GM18951 (cell line): ENCODE results near the gene NFIX.

ENCODE experiments used
- POLR2A ChIP-seq: IDR thresholded peaks from 4 replicates; pipeline ENCODE4 v1.6.1; 2011; ENCODE audit warnings: mild to moderate bottlenecking; ENCODE audit not compliant: insufficient read length, insufficient read depth; ENCODE audit errors: extremely low read depth
- in situ Hi-C: fragments of 300-500 bp; cut with MboI; formaldehyde crosslinking; loops from one replicate; pipeline ENCODE4 v1.12.0; 2022; ENCODE audit warnings: low sequenced_read_pairs, mixed read lengths, inconsistent platforms; ENCODE audit not compliant: unreplicated experiment

NFIX gene

DNA sequence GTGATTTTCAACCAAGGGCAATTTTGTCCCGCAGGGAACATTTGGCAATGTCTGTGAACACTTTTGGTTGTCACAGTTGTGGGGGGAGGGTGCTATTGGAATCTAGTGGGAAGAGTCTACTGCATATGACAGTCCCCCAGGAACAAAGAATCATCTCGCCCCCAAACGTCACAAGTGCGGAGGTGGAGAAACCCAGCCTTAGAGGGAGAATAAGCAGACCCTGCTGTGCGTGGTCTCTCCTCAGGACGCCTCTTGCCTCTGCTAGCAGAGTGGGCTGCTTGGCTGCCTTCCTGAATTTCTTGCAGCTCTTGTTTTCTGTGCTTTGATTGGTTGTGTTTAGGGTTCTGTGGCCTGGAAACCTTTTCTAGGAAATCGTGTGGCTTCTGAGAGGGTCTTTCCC lies 42.5 kb downstream of the NFIX start:
- in situ Hi-C loops, result no loop called here
- TF ChIP-seq POLR2A, result no peak

DNA sequence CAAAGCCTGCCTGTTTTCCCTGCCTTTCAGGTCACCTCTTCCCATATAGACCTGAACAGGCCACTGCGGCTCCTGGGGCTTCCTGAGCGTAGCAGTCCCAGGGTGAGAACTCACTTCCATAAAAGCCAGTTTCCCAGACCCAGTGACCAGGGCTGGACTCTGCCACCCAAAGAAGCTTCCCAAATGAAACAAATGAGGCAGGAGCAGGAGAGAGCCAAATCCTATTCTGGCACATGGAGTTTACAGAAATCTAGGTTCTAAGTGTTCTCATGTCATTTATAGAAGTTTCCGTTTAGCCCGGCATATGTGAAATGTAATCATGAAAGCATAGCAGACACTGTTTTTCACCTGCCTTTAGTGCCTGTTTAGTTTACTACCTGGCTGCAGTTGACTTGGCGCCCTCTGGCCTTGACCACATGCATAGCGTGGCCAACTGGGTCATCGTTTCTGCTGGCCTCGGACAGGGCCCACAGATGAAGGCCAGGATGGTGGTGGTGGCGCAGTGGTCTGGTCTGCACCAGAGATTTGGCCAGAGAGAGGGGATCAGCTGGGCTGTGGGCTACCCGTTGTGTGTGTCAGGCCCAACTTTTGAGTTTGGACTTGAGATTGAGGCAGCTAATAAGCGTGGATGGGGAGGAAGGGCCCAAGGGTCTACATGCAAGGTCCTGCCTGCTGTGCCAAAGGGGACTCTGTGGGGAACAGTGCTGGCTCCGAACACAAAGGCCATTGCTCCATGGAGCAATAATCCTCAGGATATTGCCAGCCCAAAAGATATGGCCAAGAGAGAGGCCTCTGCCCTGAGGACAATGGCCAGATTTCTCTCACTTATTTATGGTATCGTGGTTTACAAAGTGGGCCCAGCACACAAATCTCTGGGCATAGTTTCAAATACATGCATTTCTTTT lies 43.3 kb downstream of the NFIX start:
- in situ Hi-C loops, result no loop called here
- no peak for TF ChIP-seq POLR2A

DNA sequence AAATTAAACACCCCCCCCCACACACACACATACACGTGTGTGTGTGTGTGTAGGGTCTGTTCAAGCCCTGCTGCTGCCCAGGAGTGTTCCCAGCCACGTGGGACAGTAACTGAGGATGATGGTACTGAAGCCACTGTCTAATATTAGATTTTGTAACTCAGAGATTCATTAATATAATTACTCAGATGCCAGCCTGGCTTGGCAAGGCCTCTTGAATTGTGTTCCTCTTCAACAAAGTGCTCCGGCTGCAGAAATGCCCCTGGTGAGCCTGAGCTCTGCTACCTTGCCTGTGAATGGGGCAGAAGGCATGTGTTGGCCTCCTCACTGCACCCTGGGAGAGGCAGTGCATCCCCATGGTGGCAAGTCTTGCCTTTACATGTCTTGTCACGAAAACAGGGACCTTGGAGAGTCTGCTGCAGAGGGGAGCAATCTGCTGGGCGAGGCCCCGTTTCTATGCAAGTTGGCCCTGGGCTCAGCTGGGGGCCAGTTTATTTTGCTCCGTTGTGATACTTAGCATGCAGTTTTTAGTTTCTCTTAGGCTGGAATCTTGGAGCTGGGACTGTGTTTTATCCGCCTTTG lies 44.0 kb downstream of the NFIX start:
- in situ Hi-C loops, result no loop called here
- no peak for TF ChIP-seq POLR2A

- in situ Hi-C loops, result no loop called here
- TF ChIP-seq POLR2A, result no peak
Observed at GRCh38 chr19:13040232-13040947, 45.1 kb downstream of the NFIX start.

DNA sequence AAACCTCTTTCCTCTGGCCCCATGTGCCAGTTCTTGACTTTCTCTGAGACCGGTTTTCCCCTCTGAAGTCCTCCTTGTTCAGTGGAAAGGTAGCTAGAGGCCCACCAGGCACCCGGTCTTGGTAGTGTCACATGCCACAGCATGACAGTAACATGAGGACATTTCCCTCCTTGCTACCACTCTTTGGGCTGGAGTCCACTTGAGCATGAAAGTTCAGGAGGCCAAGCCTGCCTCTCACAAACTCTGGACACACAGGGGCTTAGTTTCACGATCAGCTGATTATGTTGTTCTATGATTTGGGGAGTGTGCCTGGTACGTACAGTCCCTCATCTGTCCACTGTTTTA lies 45.6 kb downstream of the NFIX start:
- in situ Hi-C loops, result no loop called here
- TF ChIP-seq POLR2A, result no peak

- TF ChIP-seq POLR2A, result no peak
- in situ Hi-C loops, result no loop called here
Observed at GRCh38 chr19:13042443-13043130, 47.3 kb downstream of the NFIX start.

- TF ChIP-seq POLR2A, result no peak
- in situ Hi-C loops, result no loop called here
Observed at GRCh38 chr19:13043285-13043684, 48.0 kb downstream of the NFIX start.

DNA sequence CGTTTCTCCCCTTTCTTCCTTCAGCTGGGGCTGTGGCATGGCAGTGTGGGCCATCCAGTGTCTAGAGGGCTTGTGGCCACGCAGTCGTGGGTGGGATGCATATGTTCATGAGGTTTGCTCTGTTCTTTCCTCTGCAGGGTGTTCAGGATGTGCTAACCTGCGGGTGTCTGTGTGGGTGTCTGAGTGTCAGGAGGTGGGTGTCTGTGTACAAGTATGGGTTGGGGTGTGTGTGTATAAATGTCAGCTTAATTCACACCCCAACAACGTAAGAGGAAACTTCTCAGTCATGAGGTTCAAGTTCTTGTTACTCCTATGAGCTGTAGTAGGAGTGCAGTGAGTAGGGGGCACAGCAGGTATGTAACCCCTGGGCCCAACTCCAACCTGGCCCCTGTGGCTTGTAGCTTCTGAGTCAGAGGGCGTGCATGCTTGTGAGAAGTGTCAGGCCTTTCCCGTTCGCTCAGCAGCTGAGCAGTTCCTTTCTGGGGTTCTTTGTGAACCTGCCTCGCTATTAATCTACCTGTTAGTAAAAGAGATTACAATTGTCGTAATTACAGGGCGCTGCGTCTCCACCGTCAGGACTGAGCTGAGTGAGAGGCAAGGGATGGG lies 49.1 kb downstream of the NFIX start:
- TF ChIP-seq POLR2A, result no peak
- in situ Hi-C loops, result no loop called here

DNA sequence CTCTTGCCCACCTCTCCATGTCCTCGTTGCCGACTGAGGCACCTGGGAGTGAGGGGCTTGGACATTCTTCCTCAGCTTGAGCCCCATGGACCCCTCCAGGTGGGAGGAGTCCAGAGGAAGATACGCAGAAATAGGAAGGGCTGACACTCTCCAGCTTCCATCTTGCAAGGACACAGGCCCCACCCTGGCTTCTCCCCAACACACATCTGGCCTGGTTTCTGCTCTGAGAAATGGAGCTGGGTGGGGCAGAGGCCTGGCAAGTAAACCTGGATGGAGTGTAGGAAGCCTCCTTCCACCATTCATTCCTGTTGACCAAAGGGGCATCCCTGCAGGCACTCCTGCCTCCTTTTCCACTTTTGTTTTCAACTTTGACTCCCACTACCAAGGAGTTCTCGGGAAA lies 50.5 kb downstream of the NFIX start:
- in situ Hi-C loops, result no loop called here
- TF ChIP-seq POLR2A, result no peak

DNA sequence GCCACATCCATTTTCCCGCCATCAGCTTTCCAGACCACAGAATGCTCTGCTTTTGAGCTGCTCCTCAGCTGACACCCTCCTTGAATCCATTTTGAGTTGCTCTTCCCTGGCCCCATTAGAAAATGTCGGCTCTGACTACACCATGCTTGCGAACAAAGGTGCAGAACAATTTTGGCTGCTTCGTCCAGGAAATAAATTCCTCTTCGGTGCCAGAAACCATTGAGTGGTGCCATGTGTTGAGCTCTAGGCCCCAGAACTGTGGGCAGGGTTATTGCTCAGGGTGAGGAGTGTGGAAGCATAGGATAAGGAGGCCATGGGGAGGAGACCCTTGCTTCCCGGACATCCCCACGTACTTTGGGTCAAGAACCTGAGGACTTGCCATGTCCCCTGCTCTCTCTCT lies 52.1 kb downstream of the NFIX start:
- no peak for TF ChIP-seq POLR2A
- in situ Hi-C loops, result no loop called here

DNA sequence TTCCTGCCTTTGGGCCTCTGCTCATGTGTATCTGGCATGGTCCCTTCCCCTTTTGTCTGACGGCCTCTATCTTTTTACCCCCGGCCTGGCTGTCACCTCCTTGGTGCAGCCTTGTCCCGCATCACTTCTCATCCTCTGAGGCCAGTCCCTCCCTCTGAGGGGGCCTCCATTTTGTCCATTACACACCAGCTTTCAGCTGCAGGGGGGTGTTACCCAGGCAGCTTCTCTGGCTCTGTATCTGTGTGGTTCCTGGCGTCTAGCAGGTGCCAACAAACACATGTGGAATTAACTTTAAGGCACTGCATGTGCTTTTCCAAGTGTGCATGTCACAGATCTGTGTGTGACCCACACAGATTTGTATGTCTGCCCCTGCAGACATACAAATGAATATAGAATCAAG lies 55.0 kb downstream of the NFIX start:
- in situ Hi-C loops, result no loop called here

GRCh38 chr19:13051557-13052165 lies 56.4 kb downstream of the NFIX start:
- no peak for TF ChIP-seq POLR2A
- in situ Hi-C loops, result no loop called here

More for the DNA sequence above, 55.0 kb downstream of the NFIX start:
- no peak for TF ChIP-seq POLR2A
